Caco-2 (cell line): Measurements from ENCODE around the gene SORBS1. TPM values are rescaled to one million over a fixed set of nuclear protein-coding genes. Genes with fewer than 3 reads are reported as not detected.

Source experiments
- BruUV-seq: library from RNA; stranded (reverse); fragments of 400-500 nt; replicated peaks from 2 replicates; lab custom pipeline; 2021; lab: Mats Ljungman, UMichigan
- CTCF ChIA-PET: fragments of 300-600 bp; sonication (Branson Sonifier 250); formaldehyde crosslinking; loops from one replicate; lab custom pipeline; 2022; ENCODE audit warnings: antibody characterized with exemption; lab: Charles Lee
- POLR2A ChIA-PET: fragments of 300-600 bp; sonication (Branson Sonifier 250); formaldehyde crosslinking; loops from one replicate; lab custom pipeline; 2022; ENCODE audit warnings: antibody characterized with exemption; lab: Charles Lee
- DNase-seq, 2 experiments: peaks; one replicate each; pipeline versions ENCODE4 v3.0.0 to v3.0.0-alpha.2; 2020 to 2022
- H3K27me3 ChIP-seq: replicated peaks from 2 replicates; pipeline ENCODE4 v1.6.0; 2011; ENCODE audit warnings: low read length; ENCODE audit not compliant: control insufficient read depth, insufficient read depth
- H3K36me3 ChIP-seq: 2 replicates; pipeline ENCODE4 v1.5.1; 2011; ENCODE audit warnings: low read length; ENCODE audit not compliant: control insufficient read depth, insufficient read depth
- H3K4me1 ChIP-seq: fragments of 250-450 bp; sonication (Bioruptor Pico); 2 replicates; pipeline ENCODE4 v1.5.1; 2020; ENCODE audit warnings: mild to moderate bottlenecking
- H3K4me3 ChIP-seq: 2 replicates; pipeline ENCODE4 v1.5.1; 2011; ENCODE audit warnings: low read depth, mild to moderate bottlenecking, control low read depth, low read length
- H3K9me3 ChIP-seq: fragments of 250-450 bp; sonication (Bioruptor Pico); 2 replicates; pipeline ENCODE4 v1.5.1; 2020; ENCODE audit warnings: mild to moderate bottlenecking, moderate library complexity
- H3K27ac Mint-ChIP-seq: one replicate; pipeline ENCODE4 v1.8.0; 2022; ENCODE audit warnings: mixed read lengths; ENCODE audit not compliant: unreplicated experiment
- H3K27me3 Mint-ChIP-seq: one replicate; pipeline ENCODE4 v1.8.0; 2022; ENCODE audit warnings: mixed read lengths; ENCODE audit not compliant: insufficient read depth, unreplicated experiment
- H3K36me3 Mint-ChIP-seq: one replicate; pipeline ENCODE4 v1.8.0; 2022; ENCODE audit warnings: mild to moderate bottlenecking, mixed read lengths; ENCODE audit not compliant: insufficient read depth, unreplicated experiment
- H3K4me1 Mint-ChIP-seq: one replicate; pipeline ENCODE4 v1.8.0; 2022; ENCODE audit warnings: low read depth, mixed read lengths; ENCODE audit not compliant: unreplicated experiment
- H3K4me3 Mint-ChIP-seq: one replicate; pipeline ENCODE4 v1.8.0; 2022; ENCODE audit warnings: mild to moderate bottlenecking, moderate library complexity, mixed read lengths; ENCODE audit not compliant: unreplicated experiment
- H3K9me3 Mint-ChIP-seq: one replicate; pipeline ENCODE4 v1.8.0; 2022; ENCODE audit warnings: mixed read lengths; ENCODE audit not compliant: unreplicated experiment
- intact Hi-C: fragments of 100-400 bp; cut with micrococcal nuclease; formaldehyde crosslinking; loops from one replicate; pipeline ENCODE4 v1.10.0; 2022; ENCODE audit not compliant: unreplicated experiment
- total RNA-seq: library from RNA; stranded (reverse); gene quantifications from 2 replicates; pipeline ENCODE4 v1.2.3, GENCODE V29; 2022
- TF ChIP-seq, protein P1 (sequence below), 2 experiments: fragments of 200-600 bp in 1 of 2; IDR thresholded peaks; 1 replicate in 1 of 2; 2 replicates in 1 of 2; pipeline versions ENCODE4 v1.5.1 to v1.8.0; 2011 to 2022; ENCODE audit warnings: antibody characterized with exemption in 1 of 2, control low read depth in 1 of 2, inconsistent platforms in 1 of 2, low read depth in 1 of 2, low read length in 1 of 2, mild to moderate bottlenecking in 1 of 2, moderate library complexity in 1 of 2; ENCODE audit not compliant: insufficient read depth in 1 of 2, severe bottlenecking in 1 of 2, unreplicated experiment in 1 of 2

SORBS1 gene
- total RNA-seq, 1 experiment from 2014 or later = 39.3 TPM

- ChIA-PET CTCF (interaction anchor here (0.6 kb wide), 1 partner anchor 158 kb away, joined by 3 read pairs; no protein-coding TSS in a partner anchor), POLR2A (no interaction called here)
- BruUV-seq = no TSS peak
- peak within 1 kb of the TSS; percentile 89 for H3K4me3 ChIP-seq
- Mint-ChIP-seq H3K36me3 (peaks cover 51% of the 10 kb centered on the region), H3K4me1 (peaks cover 27% of the 10 kb centered on the region), H3K9me3 (no peaks in the 10 kb centered on the region), H3K27me3 (no peaks in the 10 kb centered on the region), H3K27ac (peak within 1 kb of the TSS; percentile 87), H3K4me3 (peak within 1 kb of the TSS; percentile 82)
- TF ChIP-seq, protein P1, sequence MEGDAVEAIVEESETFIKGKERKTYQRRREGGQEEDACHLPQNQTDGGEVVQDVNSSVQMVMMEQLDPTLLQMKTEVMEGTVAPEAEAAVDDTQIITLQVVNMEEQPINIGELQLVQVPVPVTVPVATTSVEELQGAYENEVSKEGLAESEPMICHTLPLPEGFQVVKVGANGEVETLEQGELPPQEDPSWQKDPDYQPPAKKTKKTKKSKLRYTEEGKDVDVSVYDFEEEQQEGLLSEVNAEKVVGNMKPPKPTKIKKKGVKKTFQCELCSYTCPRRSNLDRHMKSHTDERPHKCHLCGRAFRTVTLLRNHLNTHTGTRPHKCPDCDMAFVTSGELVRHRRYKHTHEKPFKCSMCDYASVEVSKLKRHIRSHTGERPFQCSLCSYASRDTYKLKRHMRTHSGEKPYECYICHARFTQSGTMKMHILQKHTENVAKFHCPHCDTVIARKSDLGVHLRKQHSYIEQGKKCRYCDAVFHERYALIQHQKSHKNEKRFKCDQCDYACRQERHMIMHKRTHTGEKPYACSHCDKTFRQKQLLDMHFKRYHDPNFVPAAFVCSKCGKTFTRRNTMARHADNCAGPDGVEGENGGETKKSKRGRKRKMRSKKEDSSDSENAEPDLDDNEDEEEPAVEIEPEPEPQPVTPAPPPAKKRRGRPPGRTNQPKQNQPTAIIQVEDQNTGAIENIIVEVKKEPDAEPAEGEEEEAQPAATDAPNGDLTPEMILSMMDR (IDR thresholded peaks at IDR 0.05; ENCODE audit: insufficient read depth in 1 of 2, low read depth in 1 of 2, low read length in 1 of 2, severe bottlenecking in 1 of 2, unreplicated experiment in 1 of 2) = no peak
- peak; percentile 78 to 88 for DNase-seq
- no peaks in the 10 kb centered on the region for H3K36me3 ChIP-seq
- peaks cover 43% of the 10 kb centered on the region for H3K4me1 ChIP-seq
- intact Hi-C loops = loop anchor here (1.0 kb wide), 1 partner anchor 44 kb away; no protein-coding TSS in a partner anchor
- no peaks in the 10 kb centered on the region for H3K9me3 ChIP-seq
- no peaks in the 10 kb centered on the region for H3K27me3 ChIP-seq
These were observed 270.5 kb downstream of the SORBS1 start, which contains the start of gene PDLIM1 for GRCh38 chr10:95290461-95291364. TSS of gene PDLIM1 (minus strand) at chr10:95291003. CDS start at chr10:95290915, 88 bp downstream.

DNA sequence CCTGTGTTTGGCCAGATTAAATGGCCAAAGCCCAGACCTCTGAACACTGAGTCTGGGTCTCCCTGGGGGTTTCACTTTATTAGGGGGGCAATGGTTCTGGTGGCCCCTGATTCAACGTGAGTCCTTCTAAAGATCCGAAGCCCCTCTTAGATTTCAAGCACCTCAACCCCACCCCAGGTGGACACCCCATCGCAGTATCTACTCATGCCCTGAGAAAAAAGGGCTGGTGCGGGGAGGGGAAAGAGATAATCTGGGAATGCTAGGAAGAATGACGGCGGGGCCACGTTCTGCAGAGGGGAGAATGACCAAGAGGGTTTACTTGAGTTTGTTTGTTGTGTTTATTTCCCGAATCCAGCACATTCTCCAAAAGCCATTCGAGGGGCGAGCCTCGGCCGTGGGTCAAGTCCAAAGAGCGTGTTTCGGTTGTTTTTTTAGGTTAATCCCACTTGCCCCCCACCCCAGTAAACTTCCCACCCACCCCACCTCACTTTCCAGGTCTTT lies 271.2 kb downstream of the SORBS1 start:
- Histone ChIP-seq H3K4me1 (peaks cover 50% of the 10 kb centered on the region), H3K36me3 (no peaks in the 10 kb centered on the region; the same call in 1 of the 2 replicates), H3K9me3 (no peaks in the 10 kb centered on the region), H3K27me3 (no peaks in the 10 kb centered on the region), H3K4me3 (peak overlapping the region; percentile 89)
- DNase-seq = peak in 1 of 2 experiments; percentile 26
- Mint-ChIP-seq H3K4me1 (peaks cover 27% of the 10 kb centered on the region), H3K27ac (peak overlapping the region; percentile 87), H3K36me3 (peaks cover 58% of the 10 kb centered on the region), H3K4me3 (peak overlapping the region; percentile 82), H3K9me3 (no peaks in the 10 kb centered on the region), H3K27me3 (no peaks in the 10 kb centered on the region)
- CTCF ChIA-PET = interaction anchor here (1.0 to 2.4 kb wide), 4 partner anchors 26 to 73 kb away, joined by 3 to 8 read pairs (median 6); no protein-coding TSS in a partner anchor
- TF ChIP-seq, protein P1 (IDR thresholded peaks at IDR 0.05; ENCODE audit: insufficient read depth in 1 of 2, low read depth in 1 of 2, low read length in 1 of 2, severe bottlenecking in 1 of 2, unreplicated experiment in 1 of 2) = peak in 1 of 2 experiments; percentile 6
- POLR2A ChIA-PET = interaction anchor here (1.0 to 1.4 kb wide), 2 partner anchors 12 to 57 kb away, joined by 4 to 6 read pairs; no protein-coding TSS in a partner anchor
- intact Hi-C loops = loop anchor here (1.0 to 2.0 kb wide), 5 partner anchors 17 to 73 kb away; no protein-coding TSS in a partner anchor
- BruUV-seq = TSS peak; percentile 75
